ENCODE results near the gene LYPD3. TPM values are rescaled to one million over a fixed set of nuclear protein-coding genes. Genes with fewer than 3 reads are reported as not detected.
A peak's percentile ranks its signal among the peaks of the same experiment; 100 is the strongest.

Gene LYPD3
- total and polyA plus RNA-seq, 12 donors, result 0.14 to 0.75 (median 0.36) TPM; not detected in 2

DNA sequence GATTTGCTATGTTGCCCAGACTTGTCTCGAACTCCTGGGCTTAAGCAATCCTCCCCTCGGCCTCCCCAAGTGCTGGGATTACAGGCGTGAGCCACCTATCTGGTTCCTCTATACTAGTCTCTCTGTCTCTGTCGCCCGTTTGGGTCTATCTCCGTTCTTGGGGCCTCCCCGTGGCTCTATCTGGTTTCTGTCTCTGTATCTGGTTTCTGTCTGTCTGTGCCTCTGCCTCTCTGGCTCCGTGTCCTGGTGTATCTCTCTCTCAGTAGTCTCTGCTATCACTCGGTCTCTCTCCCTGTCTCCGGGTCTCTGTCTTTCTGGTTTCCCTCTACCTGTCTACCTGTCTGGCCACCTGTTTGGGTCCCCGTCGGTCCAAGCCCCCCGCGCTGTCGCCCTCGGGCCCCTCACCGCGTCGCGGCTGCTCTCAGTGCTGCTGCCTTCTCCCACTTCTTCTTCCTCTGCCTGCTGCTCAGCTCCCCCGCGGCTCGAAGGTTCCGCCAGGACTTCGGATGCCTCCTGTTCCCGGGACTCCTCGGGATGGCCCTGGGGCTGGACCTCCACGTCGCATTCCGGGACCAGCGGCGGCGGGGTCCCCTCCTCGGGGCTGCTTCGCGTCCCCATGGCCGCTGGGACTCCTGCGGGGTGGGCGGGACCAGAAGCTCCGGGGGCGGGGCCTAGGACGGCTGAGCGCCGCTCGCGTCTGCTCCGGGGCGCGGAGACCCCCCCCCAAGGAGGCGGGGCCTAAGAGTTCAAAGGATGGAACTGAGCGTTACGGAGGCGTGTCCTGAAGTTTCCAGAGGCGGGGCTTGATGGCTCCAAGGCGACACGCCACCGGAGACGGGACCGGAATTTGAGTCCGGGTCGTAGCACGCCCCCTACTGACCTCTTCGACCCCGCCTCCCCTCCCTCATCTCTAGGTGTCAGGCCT lies 38.4 kb upstream of the LYPD3 start:
- DNase-seq (peak; percentile 98), ATAC-seq (peak; percentile 98 to 99 (median 99))
- H3K9me3 ChIP-seq, result no peaks in the 10 kb centered on the region
- intact Hi-C loops (cut with DNase I), result loop anchor here in 6 of 10 donors (5.0 kb wide), 3 partner anchors 36 to 51 kb away; partner anchors contain the start of gene LYPD3 (in 1 of the 6)
- H3K27ac ChIP-seq, result peak overlapping the region; percentile 55 to 92 (median 86)
- no peaks in the 10 kb centered on the region for H3K27me3 ChIP-seq
- H3K4me3 ChIP-seq, result peak overlapping the region; percentile 61 to 89 (median 80)
- TF ChIP-seq, protein P1, sequence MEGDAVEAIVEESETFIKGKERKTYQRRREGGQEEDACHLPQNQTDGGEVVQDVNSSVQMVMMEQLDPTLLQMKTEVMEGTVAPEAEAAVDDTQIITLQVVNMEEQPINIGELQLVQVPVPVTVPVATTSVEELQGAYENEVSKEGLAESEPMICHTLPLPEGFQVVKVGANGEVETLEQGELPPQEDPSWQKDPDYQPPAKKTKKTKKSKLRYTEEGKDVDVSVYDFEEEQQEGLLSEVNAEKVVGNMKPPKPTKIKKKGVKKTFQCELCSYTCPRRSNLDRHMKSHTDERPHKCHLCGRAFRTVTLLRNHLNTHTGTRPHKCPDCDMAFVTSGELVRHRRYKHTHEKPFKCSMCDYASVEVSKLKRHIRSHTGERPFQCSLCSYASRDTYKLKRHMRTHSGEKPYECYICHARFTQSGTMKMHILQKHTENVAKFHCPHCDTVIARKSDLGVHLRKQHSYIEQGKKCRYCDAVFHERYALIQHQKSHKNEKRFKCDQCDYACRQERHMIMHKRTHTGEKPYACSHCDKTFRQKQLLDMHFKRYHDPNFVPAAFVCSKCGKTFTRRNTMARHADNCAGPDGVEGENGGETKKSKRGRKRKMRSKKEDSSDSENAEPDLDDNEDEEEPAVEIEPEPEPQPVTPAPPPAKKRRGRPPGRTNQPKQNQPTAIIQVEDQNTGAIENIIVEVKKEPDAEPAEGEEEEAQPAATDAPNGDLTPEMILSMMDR (IDR thresholded peaks at IDR 0.05), result peak in 4 of 9 donors; percentile 29 to 52 (median 42)
- peaks cover 0 to 43% (median 20%) of the 10 kb centered on the region in 9 donors for H3K4me1 ChIP-seq
- peaks cover 0 to 29% (median 0%) of the 10 kb centered on the region in 9 donors for H3K36me3 ChIP-seq
- WGBS, 2 donors, result 1% methylated on average over 64 of the region's 64 CpGs

DNA sequence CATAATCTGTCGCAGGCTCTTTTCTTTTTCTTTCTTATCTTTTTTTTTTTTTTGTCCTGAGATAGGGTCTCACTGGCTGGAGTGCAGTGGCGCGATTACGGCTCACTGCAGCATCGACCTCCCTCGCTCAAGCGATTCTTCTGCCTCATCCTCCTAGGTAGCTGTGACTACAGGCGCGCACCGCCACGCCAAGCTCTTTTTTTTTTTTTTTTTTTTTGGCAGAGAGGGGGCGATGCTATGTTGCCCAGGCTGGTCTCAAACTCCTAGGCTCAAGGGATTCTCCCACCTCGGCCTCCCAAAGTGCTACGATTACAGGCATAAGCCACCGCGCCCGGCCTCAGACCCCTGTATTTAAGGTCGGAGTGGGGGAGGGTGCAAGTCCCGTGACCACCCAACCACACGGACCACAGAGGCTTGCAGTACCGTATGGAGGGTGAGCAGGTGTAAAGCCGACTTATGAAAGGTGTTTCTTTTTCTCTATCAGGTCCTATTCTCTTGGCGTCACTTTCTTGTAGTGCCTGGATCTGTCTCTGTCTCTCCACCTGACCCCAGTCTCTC lies 37.1 kb upstream of the LYPD3 start:
- no peak overlapping the region for H3K27ac ChIP-seq
- no peaks in the 10 kb centered on the region for H3K9me3 ChIP-seq
- H3K4me1 ChIP-seq, result peaks cover 0 to 53% (median 28%) of the 10 kb centered on the region in 9 donors
- intact Hi-C loops (cut with DNase I), result loop anchor here in 6 of 10 donors (5.0 kb wide), 3 partner anchors 35 to 50 kb away; partner anchors contain the start of gene LYPD3 (in 1 of the 6)
- TF ChIP-seq, protein P1 (IDR thresholded peaks at IDR 0.05), result no peak
- peak overlapping the region in 2 of 10 donors; percentile 78 to 89 for H3K4me3 ChIP-seq
- H3K27me3 ChIP-seq, result no peaks in the 10 kb centered on the region
- DNase-seq, result no peak
- 77 to 78% methylated on average over 23 of the region's 23 CpGs for WGBS, 2 donors
- peaks cover 0 to 23% (median 0%) of the 10 kb centered on the region in 9 donors for H3K36me3 ChIP-seq
- ATAC-seq, result no peak

DNA sequence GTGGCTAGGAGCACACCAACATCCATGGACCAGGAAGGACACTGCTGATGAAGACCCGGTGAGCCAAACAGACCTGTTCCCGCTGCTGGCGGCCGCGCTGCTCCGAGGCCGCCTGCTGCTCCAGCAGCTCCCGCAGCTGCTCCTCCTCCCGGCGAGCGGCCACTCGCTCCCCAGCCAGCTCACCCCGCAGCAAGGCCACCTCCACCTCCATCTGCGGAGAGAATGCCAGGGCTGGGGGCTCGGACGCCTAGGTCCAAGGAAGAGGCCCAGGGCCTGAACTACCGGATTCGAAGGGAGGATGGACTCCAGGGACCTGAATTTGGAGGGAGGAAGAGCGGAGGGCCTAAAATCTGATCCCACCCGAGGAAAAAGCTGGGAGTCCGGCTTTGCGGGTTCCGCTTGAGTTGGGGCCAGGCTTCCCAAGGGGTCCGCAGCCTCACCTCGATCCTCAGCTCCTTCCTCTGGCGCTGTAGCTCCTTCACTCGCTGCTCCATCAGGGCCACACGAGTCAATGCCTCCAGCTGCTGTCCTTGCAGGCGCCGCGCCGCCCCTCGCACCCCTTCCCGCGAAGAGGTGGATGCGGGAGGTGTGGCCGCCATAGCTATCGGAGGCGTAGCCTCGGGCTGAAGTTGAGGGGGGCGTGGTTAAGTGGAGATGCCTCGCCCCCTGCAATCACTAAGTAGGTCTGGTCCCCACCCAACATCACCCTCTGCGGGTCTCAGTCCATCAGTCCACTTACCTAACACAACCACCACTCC lies 36.4 kb upstream of the LYPD3 start:
- no peak overlapping the region for H3K27ac ChIP-seq
- TF ChIP-seq, protein P1 (IDR thresholded peaks at IDR 0.05), result no peak
- 62 to 68% methylated on average over 43 of the region's 43 CpGs for whole genome bisulfite sequencing, 2 donors
- H3K27me3 ChIP-seq, result no peaks in the 10 kb centered on the region
- ATAC-seq (no peak), DNase-seq (no peak)
- H3K9me3 ChIP-seq, result no peaks in the 10 kb centered on the region
- peaks cover 0 to 53% (median 28%) of the 10 kb centered on the region in 9 donors for H3K4me1 ChIP-seq
- H3K36me3 ChIP-seq, result peaks cover 0 to 30% (median 0%) of the 10 kb centered on the region in 9 donors
- intact Hi-C loops (cut with DNase I), result loop anchor here in 6 of 10 donors (5.0 kb wide), 3 partner anchors 35 to 50 kb away; partner anchors contain the start of gene LYPD3 (in 1 of the 6)
- peak overlapping the region in 1 of 10 donors; percentile 17 for H3K4me3 ChIP-seq

Data from heart right ventricle (tissue), 16 donors.